Measurements from ENCODE around the gene SAV1.
"Not testable (repeated sequence)": the region's sequence is repeated elsewhere in the genome, so short reads cannot be mapped to it uniquely, and the experiment has no call there.

- not testable (repeated sequence) for TF ChIP-seq POLR2AphosphoS5 (IDR thresholded peaks at IDR 0.05)
- TF ChIP-seq, protein P1, sequence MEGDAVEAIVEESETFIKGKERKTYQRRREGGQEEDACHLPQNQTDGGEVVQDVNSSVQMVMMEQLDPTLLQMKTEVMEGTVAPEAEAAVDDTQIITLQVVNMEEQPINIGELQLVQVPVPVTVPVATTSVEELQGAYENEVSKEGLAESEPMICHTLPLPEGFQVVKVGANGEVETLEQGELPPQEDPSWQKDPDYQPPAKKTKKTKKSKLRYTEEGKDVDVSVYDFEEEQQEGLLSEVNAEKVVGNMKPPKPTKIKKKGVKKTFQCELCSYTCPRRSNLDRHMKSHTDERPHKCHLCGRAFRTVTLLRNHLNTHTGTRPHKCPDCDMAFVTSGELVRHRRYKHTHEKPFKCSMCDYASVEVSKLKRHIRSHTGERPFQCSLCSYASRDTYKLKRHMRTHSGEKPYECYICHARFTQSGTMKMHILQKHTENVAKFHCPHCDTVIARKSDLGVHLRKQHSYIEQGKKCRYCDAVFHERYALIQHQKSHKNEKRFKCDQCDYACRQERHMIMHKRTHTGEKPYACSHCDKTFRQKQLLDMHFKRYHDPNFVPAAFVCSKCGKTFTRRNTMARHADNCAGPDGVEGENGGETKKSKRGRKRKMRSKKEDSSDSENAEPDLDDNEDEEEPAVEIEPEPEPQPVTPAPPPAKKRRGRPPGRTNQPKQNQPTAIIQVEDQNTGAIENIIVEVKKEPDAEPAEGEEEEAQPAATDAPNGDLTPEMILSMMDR (IDR thresholded peaks at IDR 0.05), result not testable (repeated sequence)
Observed at GRCh38 chr14:50665300-50665699, 2.8 kb downstream of the SAV1 start.
